Progenitor cell of endocrine pancreas (in vitro differentiated cells): ENCODE data around the gene TGM5. TPM values are rescaled to one million over a fixed set of nuclear protein-coding genes. Genes with fewer than 3 reads are reported as not detected.
A peak's percentile ranks its signal among the peaks of the same experiment; 100 is the strongest.
"Not testable (repeated sequence)": the region's sequence is repeated elsewhere in the genome, so short reads cannot be mapped to it uniquely, and the experiment has no call there.

ENCODE experiments used
- DNase-seq: peaks from one replicate; pipeline ENCODE4 v3.0.0; 2021; ENCODE audit warnings: low spot score; ENCODE audit not compliant: unreplicated experiment
- H3K27ac Mint-ChIP-seq: 2 replicates; pipeline ENCODE4 v1.8.0; 2021; ENCODE audit warnings: mild to moderate bottlenecking, moderate library complexity, mixed read lengths
- H3K27me3 Mint-ChIP-seq: 2 replicates; pipeline ENCODE4 v1.8.0; 2021; ENCODE audit warnings: mixed read lengths
- H3K36me3 Mint-ChIP-seq: 2 replicates; pipeline ENCODE4 v1.8.0; 2022; ENCODE audit warnings: mixed read lengths; ENCODE audit not compliant: insufficient read depth
- H3K4me1 Mint-ChIP-seq: 2 replicates; pipeline ENCODE4 v1.8.0; 2021; ENCODE audit warnings: low read depth, mixed read lengths
- H3K4me3 Mint-ChIP-seq: 2 replicates; pipeline ENCODE4 v1.8.0; 2021; ENCODE audit warnings: low read depth, mild to moderate bottlenecking, moderate library complexity, mixed read lengths
- H3K9me3 Mint-ChIP-seq: 2 replicates; pipeline ENCODE4 v1.8.0; 2021; ENCODE audit warnings: low read depth, mixed read lengths
- CTCF ChIP-seq: fragments of 200-600 bp; sonication (generic); IDR thresholded peaks from one replicate; pipeline ENCODE4 v1.5.0; 2021; ENCODE audit warnings: antibody characterized with exemption, mild to moderate bottlenecking; ENCODE audit not compliant: unreplicated experiment
- total RNA-seq: library from RNA; stranded (reverse); gene quantifications from 2 replicates; pipeline ENCODE4 v1.2.1, GENCODE V29; 2021

The TGM5 gene
- total RNA-seq, 1 donor from 2014 or later: not detected

GRCh38 chr15:43207024-43207423 is 59.7 kb downstream of the TGM5 start:
- no peak for DNase-seq
- H3K27me3 Mint-ChIP-seq: peaks cover 34% of the 10 kb centered on the region
- H3K27ac Mint-ChIP-seq: no peak overlapping the region
- H3K9me3 Mint-ChIP-seq: no peaks in the 10 kb centered on the region
- no peak overlapping the region for H3K4me3 Mint-ChIP-seq
- peaks cover 2% of the 10 kb centered on the region for H3K4me1 Mint-ChIP-seq
- no peaks in the 10 kb centered on the region for H3K36me3 Mint-ChIP-seq
- TF ChIP-seq CTCF: no peak

- Mint-ChIP-seq H3K4me3 (no peak overlapping the region), H3K27ac (no peak overlapping the region), H3K4me1 (peaks cover 2% of the 10 kb centered on the region), H3K27me3 (peaks cover 34% of the 10 kb centered on the region), H3K9me3 (no peaks in the 10 kb centered on the region), H3K36me3 (no peaks in the 10 kb centered on the region)
- DNase-seq: no peak
- TF ChIP-seq CTCF: no peak
Observed at GRCh38 chr15:43206054-43206453, 60.7 kb downstream of the TGM5 start.

- H3K27ac Mint-ChIP-seq: no peak overlapping the region
- peak; percentile 64 for TF ChIP-seq CTCF
- H3K27me3 Mint-ChIP-seq: peaks cover 27% of the 10 kb centered on the region
- DNase-seq: no peak
- H3K4me3 Mint-ChIP-seq: no peak overlapping the region
- no peaks in the 10 kb centered on the region for H3K9me3 Mint-ChIP-seq
- peaks cover 2% of the 10 kb centered on the region for H3K4me1 Mint-ChIP-seq
- H3K36me3 Mint-ChIP-seq: peaks cover 1% of the 10 kb centered on the region
Observed at GRCh38 chr15:43204016-43204901, 62.5 kb downstream of the TGM5 start.

GRCh38 chr15:43199945-43200488 is 66.7 kb downstream of the TGM5 start:
- no peak for TF ChIP-seq CTCF
- peaks cover 19% of the 10 kb centered on the region for H3K36me3 Mint-ChIP-seq
- no peak overlapping the region for H3K27ac Mint-ChIP-seq
- H3K4me3 Mint-ChIP-seq: no peak overlapping the region
- peaks cover 2% of the 10 kb centered on the region for H3K4me1 Mint-ChIP-seq
- peaks cover 8% of the 10 kb centered on the region for H3K9me3 Mint-ChIP-seq
- peaks cover 5% of the 10 kb centered on the region for H3K27me3 Mint-ChIP-seq
- DNase-seq: no peak

GRCh38 chr15:43198992-43199391 is 67.7 kb downstream of the TGM5 start:
- H3K9me3 Mint-ChIP-seq: peaks cover 8% of the 10 kb centered on the region
- DNase-seq: no peak
- no peak for TF ChIP-seq CTCF
- no peaks in the 10 kb centered on the region for H3K27me3 Mint-ChIP-seq
- no peaks in the 10 kb centered on the region for H3K4me1 Mint-ChIP-seq
- no peak overlapping the region for H3K4me3 Mint-ChIP-seq
- H3K36me3 Mint-ChIP-seq: peaks cover 22% of the 10 kb centered on the region
- no peak overlapping the region for H3K27ac Mint-ChIP-seq

GRCh38 chr15:43198556-43198955 is 68.2 kb downstream of the TGM5 start:
- DNase-seq, H3K4me1 Mint-ChIP-seq, H3K27me3 Mint-ChIP-seq, H3K4me3 Mint-ChIP-seq, H3K9me3 Mint-ChIP-seq, H3K27ac Mint-ChIP-seq: not testable (repeated sequence)
- H3K36me3 Mint-ChIP-seq: peaks cover 22% of the 10 kb centered on the region

GRCh38 chr15:43197773-43198172 is 69.0 kb downstream of the TGM5 start:
- Mint-ChIP-seq H3K27ac (peak overlapping the region; percentile 5), H3K36me3 (peaks cover 23% of the 10 kb centered on the region)
- H3K4me1 Mint-ChIP-seq, H3K4me3 Mint-ChIP-seq, DNase-seq, H3K27me3 Mint-ChIP-seq, H3K9me3 Mint-ChIP-seq: not testable (repeated sequence)
